Heart left ventricle (tissue), 16 donors: Measurements from ENCODE around the gene PFDN4. TPM values are rescaled to one million over a fixed set of nuclear protein-coding genes. Genes with fewer than 3 reads are reported as not detected.
A peak's percentile ranks its signal among the peaks of the same experiment; 100 is the strongest.

ENCODE experiments used
- ATAC-seq, 4 donors: fragments of 200-7000 bp; cut with Tn5 transposase; one replicate each; pipeline ENCODE4 v1.9.1; 2020 to 2022; ENCODE audit warnings: moderate library complexity in 4 of 4, mild to moderate bottlenecking in 3 of 4, moderate number of reproducible peaks in 1 of 4
- DNase-seq, 5 donors: peaks; one replicate each; pipeline ENCODE4 v3.0.0-alpha.2; 2020
- H3K27ac ChIP-seq, 12 donors: fragments of 200-600 bp; sonication (generic) in 4 of 12; one replicate each; pipeline versions ENCODE4 v1.5.0 to v1.8.0; 2016 to 2022; ENCODE audit warnings: mild to moderate bottlenecking in 2 of 12
- H3K27me3 ChIP-seq, 9 donors: fragments of 200-600 bp; sonication (generic) in 2 of 9; one replicate each; pipeline versions ENCODE4 v1.5.1 to v1.8.0; 2016 to 2022; ENCODE audit warnings: mild to moderate bottlenecking in 3 of 9
- H3K36me3 ChIP-seq, 9 donors: fragments of 200-600 bp; sonication (generic) in 2 of 9; one replicate each; pipeline versions ENCODE4 v1.5.0 to v1.8.0; 2018 to 2022; ENCODE audit warnings: mild to moderate bottlenecking in 2 of 9
- H3K4me1 ChIP-seq, 12 donors: fragments of 200-600 bp; sonication (generic) in 4 of 12; one replicate each; pipeline versions ENCODE4 v1.5.0 to v1.8.0; 2016 to 2022; ENCODE audit warnings: mild to moderate bottlenecking in 3 of 12
- H3K4me3 ChIP-seq, 12 donors: fragments of 200-600 bp; sonication (generic) in 4 of 12; one replicate each; pipeline versions ENCODE4 v1.5.0 to v1.8.0; 2017 to 2022; ENCODE audit warnings: mild to moderate bottlenecking in 9 of 12, moderate library complexity in 4 of 12
- H3K9me3 ChIP-seq, 12 donors: fragments of 200-600 bp; sonication (generic) in 4 of 12; one replicate each; pipeline versions ENCODE4 v1.5.0 to v1.8.0; 2016 to 2022; ENCODE audit warnings: mild to moderate bottlenecking in 1 of 12
- CTCF ChIP-seq, 12 donors: fragments of 200-600 bp; sonication (generic) in 4 of 12; IDR thresholded peaks; one replicate each; pipeline versions ENCODE4 v1.5.0 to v1.8.0; 2018 to 2022; ENCODE audit warnings: antibody characterized with exemption in 12 of 12, mild to moderate bottlenecking in 5 of 12
- POLR2A ChIP-seq, 2 donors: fragments of 450-650 bp; IDR thresholded peaks; one replicate each; pipeline ENCODE4 v1.6.1; 2017; ENCODE audit warnings: antibody characterized with exemption in 2 of 2, mild to moderate bottlenecking in 2 of 2, moderate library complexity in 2 of 2
- WGBS, 4 donors: extraction: QIAGEN DNeasy Blood & Tissue Kit in 2 of 4; methylation state at CpG; one replicate each; pipeline versions ENCODE4 v1.1.5 to v1.1.7; 2013 to 2018; 5-methylcytosine and 5-hydroxymethylcytosine counted together
- intact Hi-C, 10 donors: fragments of 100-400 bp; cut with DNase I; formaldehyde crosslinking; loops; one replicate each; pipeline versions ENCODE4 v1.11.1 to v1.14.2; 2022
- polyA plus RNA-seq, 2 donors: library from polyadenylated mRNA; stranded (reverse); fragments of 200-250 nt; gene quantifications; one replicate each; pipeline ENCODE4 v1.2.3, GENCODE V29; 2013
- total RNA-seq, 9 donors: library from RNA; depleted of rRNA in 2 of 9; stranded (reverse); fragments of >200 nt in 2 of 9; fragmentation: NEBNext Ultra II Directional in 3 of 9; extraction: Animal tissue kit (Norgen Biotek cat#: 25700) in 3 of 9; gene quantifications; one replicate each; pipeline versions ENCODE4 v1.1.0 to v1.2.4, GENCODE V29; 2016 to 2023
- donor health status: ischemic (EF 13 %, LVEDD 7.1; RV severe dilation, severe dysfunction).
- donor health status: healthy with polysubstance abuse.
- donor health status: DM: no; HTN: yes; CAD: no.
- donor health status: DM: no; HTN: no; CAD: no.
- donor health status: ischemic (EF 25% LVEDD 6.9; RV normal size, moderate dysfunction).
- donor health status: ischemic (EF 25% LVEDD 5.7; RV mildly dilated, moderate dysfunction).
- donor health status: healthy.
- donor health status: DM: yes; HTN: yes; CAD: no.
- donor health status: ischemic (EF 35%, LVEDD 5.7; RV mildly dilated, moderate dysfunction).
- donor health status: nonischemic (EF 11% LVEDD 7.7; RV severe dilation, severe dysfunction).
- donor health status: DM: yes; HTN: yes; CAD: no.
- donor health status: PGD.
- donor health status: ischemic (EF 29% LVEDD 5.4; RV normal size, mild dysfunction).
- donor health status: nonischemic (EF 23%, LVEDD 6.1; RV moderate dilation, normal function).

Gene PFDN4
- total and polyA plus RNA-seq, 11 donors, result 21.0 to 92.0 (median 28.5) TPM

DNA sequence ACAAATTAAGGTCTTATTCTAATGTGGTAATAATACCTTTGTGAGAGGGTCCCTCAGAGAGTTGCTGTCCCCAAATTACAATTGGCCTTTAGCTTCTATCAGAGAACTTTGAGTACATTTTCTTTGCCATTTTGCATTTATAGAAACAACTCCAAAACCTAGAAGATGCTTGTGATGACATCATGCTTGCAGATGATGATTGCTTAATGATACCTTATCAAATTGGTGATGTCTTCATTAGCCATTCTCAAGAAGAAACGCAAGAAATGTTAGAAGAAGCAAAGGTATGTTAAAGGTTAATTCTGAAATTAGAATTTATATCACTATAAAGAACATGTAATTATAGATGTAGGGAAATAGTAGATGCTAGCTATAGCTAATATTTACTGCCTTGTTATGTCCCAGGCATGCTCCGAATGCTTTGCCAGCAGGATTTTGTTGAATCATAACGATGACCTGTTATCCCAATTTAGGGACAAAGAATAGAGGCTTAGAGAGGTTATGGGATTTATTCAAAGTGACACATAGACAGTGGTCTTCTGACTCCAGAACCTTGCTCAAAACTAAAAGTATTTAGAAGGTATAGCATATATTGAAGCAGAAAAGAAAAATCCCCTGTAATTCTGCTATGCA is 7.4 kb downstream of the PFDN4 start:
- ATAC-seq, result no peak
- Histone ChIP-seq H3K27ac (no peak overlapping the region), H3K9me3 (no peaks in the 10 kb centered on the region), H3K27me3 (no peaks in the 10 kb centered on the region), H3K4me1 (peaks cover 0 to 39% (median 15%) of the 10 kb centered on the region in 12 donors), H3K4me3 (no peak overlapping the region), H3K36me3 (peaks cover 0 to 51% (median 27%) of the 10 kb centered on the region in 9 donors)
- DNase-seq, result no peak
- 83 to 91% (median 89%) methylated on average over 3 of the region's 3 CpGs for WGBS, 4 donors
- intact Hi-C loops, result loop anchor here in 1 of 10 donors (5.0 kb wide), 1 partner anchor 257 kb away; no protein-coding TSS in a partner anchor
- TF ChIP-seq CTCF (IDR thresholded peaks at IDR 0.05), result no peak
- no peak for TF ChIP-seq POLR2A (IDR thresholded peaks at IDR 0.05)

DNA sequence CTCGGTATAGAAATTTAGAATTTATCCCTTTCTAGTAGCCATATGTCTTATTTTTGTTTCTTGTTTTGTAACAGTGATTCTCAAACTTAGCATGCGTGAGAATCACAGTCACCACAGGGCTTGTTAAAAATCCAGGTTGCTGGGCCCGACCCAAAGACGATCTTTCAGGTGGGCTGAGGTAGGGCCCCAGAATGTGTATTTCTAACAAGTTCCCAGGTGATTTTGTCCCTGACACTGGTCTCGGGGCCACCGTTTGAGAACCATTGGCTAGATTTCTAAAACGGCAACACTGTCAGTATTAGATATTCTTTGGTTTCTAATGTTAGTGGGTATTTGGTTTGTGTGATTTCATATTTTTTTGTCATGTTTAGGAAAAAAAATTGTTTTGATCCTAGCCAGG is 9.9 kb downstream of the PFDN4 start:
- peak overlapping the region in 3 of 12 donors; percentile 4 to 61 (median 59) for H3K27ac ChIP-seq
- no peaks in the 10 kb centered on the region for H3K9me3 ChIP-seq

DNA sequence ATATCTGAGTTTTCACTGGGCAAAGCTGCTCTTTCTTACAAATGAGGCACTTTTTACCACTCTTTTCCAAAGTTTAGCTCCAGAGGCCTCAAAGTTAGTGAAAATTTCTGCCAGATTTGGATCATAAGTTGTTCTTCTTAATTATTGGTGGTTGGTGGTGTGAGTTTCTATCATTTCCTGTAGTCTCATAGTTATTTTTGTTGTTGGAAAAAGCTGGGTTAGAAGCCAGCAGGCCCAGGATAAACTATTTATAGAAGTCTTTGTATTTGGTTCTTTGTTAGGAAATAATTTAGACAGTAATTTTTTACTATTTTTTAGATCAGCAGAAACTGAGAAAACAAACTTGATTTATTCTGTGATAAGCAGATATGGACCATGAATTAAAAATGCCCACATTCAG is 10.6 kb downstream of the PFDN4 start:
- Histone ChIP-seq H3K36me3 (peaks cover 0 to 52% (median 27%) of the 10 kb centered on the region in 9 donors), H3K4me1 (peaks cover 0 to 32% (median 19%) of the 10 kb centered on the region in 12 donors), H3K27me3 (no peaks in the 10 kb centered on the region), H3K27ac (peak overlapping the region in 9 of 12 donors; percentile 3 to 61 (median 33)), H3K9me3 (no peaks in the 10 kb centered on the region), H3K4me3 (no peak overlapping the region)
- no peak for TF ChIP-seq POLR2A (IDR thresholded peaks at IDR 0.05)
- TF ChIP-seq CTCF (IDR thresholded peaks at IDR 0.05), result no peak
- DNase-seq, result no peak
- intact Hi-C loops, result loop anchor here in 2 of 10 donors (2.0 to 5.0 kb wide), 2 partner anchors 254 to 428 kb away; no protein-coding TSS in a partner anchor
- no peak for ATAC-seq

More for the DNA sequence above, 9.9 kb downstream of the PFDN4 start:
- H3K36me3 ChIP-seq, result peaks cover 0 to 52% (median 27%) of the 10 kb centered on the region in 9 donors
- TF ChIP-seq POLR2A (IDR thresholded peaks at IDR 0.05), result no peak
- TF ChIP-seq CTCF (IDR thresholded peaks at IDR 0.05), result no peak
- intact Hi-C loops, result loop anchor here in 2 of 10 donors (2.0 to 5.0 kb wide), 2 partner anchors 255 to 429 kb away; no protein-coding TSS in a partner anchor
- 87 to 91% (median 90%) methylated on average over 7 of the region's 7 CpGs for WGBS, 4 donors
- H3K4me3 ChIP-seq, result no peak overlapping the region
- DNase-seq (no peak), ATAC-seq (no peak)
- H3K27me3 ChIP-seq, result no peaks in the 10 kb centered on the region
- H3K4me1 ChIP-seq, result peaks cover 0 to 34% (median 21%) of the 10 kb centered on the region in 12 donors

DNA sequence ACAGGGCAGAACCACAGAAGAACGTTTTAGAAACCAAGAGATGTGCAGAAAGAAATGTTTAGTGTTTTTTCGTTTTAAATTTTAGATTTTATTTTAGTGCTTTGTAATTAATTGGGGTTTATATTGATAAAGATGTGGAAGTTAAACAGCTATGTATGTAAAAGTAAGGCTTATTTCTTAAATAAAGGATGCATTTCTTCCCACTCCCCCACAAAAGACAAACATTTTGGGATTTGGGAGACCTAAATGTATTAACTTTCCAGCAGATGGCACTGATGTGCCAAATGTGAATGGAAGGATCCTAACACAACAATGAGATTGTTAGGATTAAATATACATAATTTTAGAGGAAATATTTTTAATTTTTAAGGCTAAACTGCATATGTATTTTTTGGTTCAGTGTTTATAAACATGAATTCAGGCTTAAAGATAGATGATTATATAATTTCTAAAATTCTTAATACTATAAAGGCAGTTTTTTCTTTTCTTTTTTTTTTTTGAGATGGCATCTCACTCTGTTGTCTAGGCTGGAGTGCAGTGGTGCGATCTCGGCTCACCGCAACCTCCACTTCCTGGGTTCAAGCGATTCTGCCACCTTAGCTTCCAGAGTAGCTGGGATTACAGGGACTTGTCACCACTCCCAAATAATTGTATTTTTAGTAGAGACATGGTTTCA is 12.0 kb downstream of the PFDN4 start:
- WGBS, 4 donors, result 69 to 84% (median 73%) methylated on average over 6 of the region's 6 CpGs
- intact Hi-C loops, result loop anchor here in 9 of 10 donors (1.0 to 10.0 kb wide), 6 partner anchors 252 to 427 kb away; partner anchors contain the start of gene DOK5 (in 3 of the 9)
- ATAC-seq, result no peak
- H3K27ac ChIP-seq, result no peak overlapping the region
- no peaks in the 10 kb centered on the region for H3K27me3 ChIP-seq
- DNase-seq, result no peak
- TF ChIP-seq CTCF (IDR thresholded peaks at IDR 0.05), result peak; percentile 20 to 73 (median 54)
- no peak for TF ChIP-seq POLR2A (IDR thresholded peaks at IDR 0.05)
- no peak overlapping the region for H3K4me3 ChIP-seq
- H3K36me3 ChIP-seq, result peaks cover 0 to 46% (median 27%) of the 10 kb centered on the region in 9 donors
- no peaks in the 10 kb centered on the region for H3K9me3 ChIP-seq
- H3K4me1 ChIP-seq, result peaks cover 0 to 32% (median 16%) of the 10 kb centered on the region in 12 donors
